GM13977 (cell line): ENCODE results near the gene SOX3.

ENCODE experiments used
- DNase-seq: peaks from one replicate; pipeline ENCODE4 v3.0.0; 2012; ENCODE audit warnings: low spot score
- in situ Hi-C: fragments of 300-500 bp; cut with MboI; formaldehyde crosslinking; loops from one replicate; pipeline ENCODE4 v1.12.0; 2022; ENCODE audit warnings: low sequenced_read_pairs, low pct_unique_long_range_greater_than_20kb, mixed read lengths, inconsistent platforms; ENCODE audit not compliant: unreplicated experiment
- TF ChIP-seq, protein P1 (sequence below): IDR thresholded peaks from 2 replicates; pipeline ENCODE4 v1.5.1; 2012; ENCODE audit warnings: mild to moderate bottlenecking, control low read depth; ENCODE audit not compliant: insufficient read depth; ENCODE audit errors: extremely low read depth, missing control alignments

Gene SOX3

DNA sequence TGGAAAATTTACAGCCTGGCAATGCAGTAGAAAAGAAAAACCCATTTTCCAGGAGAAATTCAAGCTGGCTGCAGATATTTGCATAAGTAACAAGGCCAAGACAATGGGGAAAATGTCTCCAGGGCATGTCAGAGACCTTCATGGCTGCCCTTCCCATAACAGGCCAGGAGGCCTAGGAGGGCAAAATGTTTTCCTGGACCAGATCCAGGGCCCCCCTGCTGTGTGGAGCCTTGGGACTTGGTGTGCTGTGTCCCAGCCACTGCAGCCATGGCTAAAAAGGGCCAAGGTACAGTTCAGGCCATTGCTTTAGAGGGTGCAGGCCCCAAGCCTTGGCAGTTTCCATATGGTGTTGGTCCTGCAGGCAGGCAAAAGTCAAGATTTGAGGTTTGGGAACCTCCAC, 29.8 kb downstream of the SOX3 start:
- in situ Hi-C loops, result no loop called here
- no peak for DNase-seq
- TF ChIP-seq, protein P1, sequence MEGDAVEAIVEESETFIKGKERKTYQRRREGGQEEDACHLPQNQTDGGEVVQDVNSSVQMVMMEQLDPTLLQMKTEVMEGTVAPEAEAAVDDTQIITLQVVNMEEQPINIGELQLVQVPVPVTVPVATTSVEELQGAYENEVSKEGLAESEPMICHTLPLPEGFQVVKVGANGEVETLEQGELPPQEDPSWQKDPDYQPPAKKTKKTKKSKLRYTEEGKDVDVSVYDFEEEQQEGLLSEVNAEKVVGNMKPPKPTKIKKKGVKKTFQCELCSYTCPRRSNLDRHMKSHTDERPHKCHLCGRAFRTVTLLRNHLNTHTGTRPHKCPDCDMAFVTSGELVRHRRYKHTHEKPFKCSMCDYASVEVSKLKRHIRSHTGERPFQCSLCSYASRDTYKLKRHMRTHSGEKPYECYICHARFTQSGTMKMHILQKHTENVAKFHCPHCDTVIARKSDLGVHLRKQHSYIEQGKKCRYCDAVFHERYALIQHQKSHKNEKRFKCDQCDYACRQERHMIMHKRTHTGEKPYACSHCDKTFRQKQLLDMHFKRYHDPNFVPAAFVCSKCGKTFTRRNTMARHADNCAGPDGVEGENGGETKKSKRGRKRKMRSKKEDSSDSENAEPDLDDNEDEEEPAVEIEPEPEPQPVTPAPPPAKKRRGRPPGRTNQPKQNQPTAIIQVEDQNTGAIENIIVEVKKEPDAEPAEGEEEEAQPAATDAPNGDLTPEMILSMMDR, result no peak

DNA sequence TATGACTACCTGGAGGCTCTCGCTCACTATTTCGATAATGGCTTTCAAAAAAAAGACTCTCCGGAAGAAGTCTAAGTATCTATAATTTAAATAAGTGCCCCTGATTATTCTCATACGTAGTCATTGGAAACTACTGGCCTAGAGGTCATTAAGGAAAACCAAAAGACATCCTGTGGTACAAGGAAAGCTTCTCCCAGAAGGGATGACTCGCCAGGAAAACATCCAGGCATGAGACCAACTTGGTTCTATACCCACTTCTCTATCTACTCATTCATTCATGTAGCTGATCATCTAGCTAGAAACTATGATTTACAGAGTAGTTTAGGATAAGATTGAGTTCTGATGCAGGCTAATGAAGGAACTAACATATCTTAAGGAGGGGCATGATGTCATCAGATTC, 37.7 kb downstream of the SOX3 start:
- no peak for DNase-seq

More for the DNA sequence above, 37.7 kb downstream of the SOX3 start:
- in situ Hi-C loops, result no loop called here
- TF ChIP-seq, protein P1, result no peak
